HG03064 (cell line): ENCODE data around the gene SLC12A8.
"Not testable (repeated sequence)": the region's sequence is repeated elsewhere in the genome, so short reads cannot be mapped to it uniquely, and the experiment has no call there.

ENCODE experiments used
- ATAC-seq: cut with Tn5 transposase; IDR thresholded peaks from one replicate; pipeline ENCODE4 v1.9.1; 2021; ENCODE audit warnings: low read depth; ENCODE audit not compliant: unreplicated experiment

SLC12A8 gene

GRCh38 chr3:125083776-125084175, 128.8 kb downstream of the SLC12A8 start:
- no peak for ATAC-seq

GRCh38 chr3:125082339-125082738, 130.2 kb downstream of the SLC12A8 start:
- ATAC-seq: not testable (repeated sequence)

GRCh38 chr3:125080077-125080476, 132.5 kb downstream of the SLC12A8 start:
- no peak for ATAC-seq

GRCh38 chr3:125079675-125080045, 132.9 kb downstream of the SLC12A8 start:
- ATAC-seq: no peak

- no peak for ATAC-seq
These were observed 133.4 kb downstream of the SLC12A8 start for GRCh38 chr3:125078951-125079674.

GRCh38 chr3:125077864-125078263, 134.7 kb downstream of the SLC12A8 start:
- ATAC-seq: no peak

- no peak for ATAC-seq
These were observed 136.1 kb downstream of the SLC12A8 start for GRCh38 chr3:125076464-125076863.

- no peak for ATAC-seq
These were observed 136.8 kb downstream of the SLC12A8 start for GRCh38 chr3:125075738-125076137.

GRCh38 chr3:125073390-125073905, 139.1 kb downstream of the SLC12A8 start:
- no peak for ATAC-seq

- ATAC-seq: no peak
These were observed 139.7 kb downstream of the SLC12A8 start for GRCh38 chr3:125072749-125073389.

- ATAC-seq: no peak
These were observed 140.2 kb downstream of the SLC12A8 start for GRCh38 chr3:125072301-125072700.

GRCh38 chr3:125069968-125070745, 142.4 kb downstream of the SLC12A8 start:
- no peak for ATAC-seq

- ATAC-seq: no peak
These were observed 143.1 kb downstream of the SLC12A8 start for GRCh38 chr3:125069452-125069851.

- no peak for ATAC-seq
These were observed 144.3 kb downstream of the SLC12A8 start for GRCh38 chr3:125068265-125068664.

- ATAC-seq: no peak
These were observed 145.3 kb downstream of the SLC12A8 start for GRCh38 chr3:125067225-125067624.

- no peak for ATAC-seq
These were observed 149.5 kb downstream of the SLC12A8 start for GRCh38 chr3:125062904-125063618.

- ATAC-seq: no peak
These were observed 150.9 kb downstream of the SLC12A8 start for GRCh38 chr3:125061646-125062045.

- no peak for ATAC-seq
These were observed 151.4 kb downstream of the SLC12A8 start for GRCh38 chr3:125061170-125061569.

GRCh38 chr3:125059488-125060245, 152.9 kb downstream of the SLC12A8 start:
- ATAC-seq: no peak

GRCh38 chr3:125058959-125059358, 153.6 kb downstream of the SLC12A8 start:
- no peak for ATAC-seq
